ENCODE data around the gene ERC2.

The ERC2 gene

GRCh38 chr3:55598224-55598623 lies 870.0 kb downstream of the ERC2 start:
- H3F3A ChIP-seq (ENCODE audit: insufficient read depth): no peaks in the 10 kb centered on the region
- H2AFZ ChIP-seq (ENCODE audit: low read depth, low read length, severe bottlenecking): no peak overlapping the region
- H3K4me2 ChIP-seq (ENCODE audit: low read depth, low read length, poor library complexity, severe bottlenecking): no peak overlapping the region
- no peaks in the 10 kb centered on the region for H3K27me3 ChIP-seq (ENCODE audit: low read length)
- no peak overlapping the region for H3K9ac ChIP-seq (ENCODE audit: low read length)
- H3K9me3 ChIP-seq (ENCODE audit: insufficient read depth, low read length): no peaks in the 10 kb centered on the region
- no peak overlapping the region for H3K4me3 ChIP-seq (ENCODE audit: insufficient read depth, low read length, poor library complexity, severe bottlenecking)
- no peak overlapping the region for H3K27ac ChIP-seq (ENCODE audit: low read depth, low read length)
- H3K36me3 ChIP-seq (ENCODE audit: low read length): no peaks in the 10 kb centered on the region
- H3K79me2 ChIP-seq (ENCODE audit: insufficient read depth, low read length): no peaks in the 10 kb centered on the region
- no peaks in the 10 kb centered on the region for H4K20me1 ChIP-seq (ENCODE audit: low read depth, low read length)
- TF ChIP-seq CTCF (IDR thresholded peaks at IDR 0.05; ENCODE audit: insufficient read depth, low read length, poor library complexity, severe bottlenecking) (no peak), EZH2phosphoT487 (conservative IDR thresholded peaks at IDR 0.05; ENCODE audit: low read length) (no peak)
- H3K9me2 ChIP-seq (replicated peaks; ENCODE audit: insufficient read depth, low read length): no peaks in the 10 kb centered on the region

GRCh38 chr3:55597641-55598040 lies 870.6 kb downstream of the ERC2 start:
- TF ChIP-seq CTCF (IDR thresholded peaks at IDR 0.05; ENCODE audit: insufficient read depth, low read length, poor library complexity, severe bottlenecking) (no peak), EZH2phosphoT487 (conservative IDR thresholded peaks at IDR 0.05; ENCODE audit: low read length) (no peak)
- H3K36me3 ChIP-seq (ENCODE audit: low read length): no peaks in the 10 kb centered on the region
- H3K4me3 ChIP-seq (ENCODE audit: insufficient read depth, low read length, poor library complexity, severe bottlenecking): no peak overlapping the region
- H3K9me2 ChIP-seq (replicated peaks; ENCODE audit: insufficient read depth, low read length): no peaks in the 10 kb centered on the region
- H3F3A ChIP-seq (ENCODE audit: insufficient read depth): no peaks in the 10 kb centered on the region
- H3K79me2 ChIP-seq (ENCODE audit: insufficient read depth, low read length): no peaks in the 10 kb centered on the region
- H2AFZ ChIP-seq (ENCODE audit: low read depth, low read length, severe bottlenecking): no peak overlapping the region
- H3K27me3 ChIP-seq (ENCODE audit: low read length): no peaks in the 10 kb centered on the region
- no peaks in the 10 kb centered on the region for H4K20me1 ChIP-seq (ENCODE audit: low read depth, low read length)
- H3K9ac ChIP-seq (ENCODE audit: low read length): no peak overlapping the region
- no peak overlapping the region for H3K27ac ChIP-seq (ENCODE audit: low read depth, low read length)
- H3K9me3 ChIP-seq (ENCODE audit: insufficient read depth, low read length): no peaks in the 10 kb centered on the region
- no peak overlapping the region for H3K4me2 ChIP-seq (ENCODE audit: low read depth, low read length, poor library complexity, severe bottlenecking)

GRCh38 chr3:55596212-55596611 lies 872.1 kb downstream of the ERC2 start:
- no peaks in the 10 kb centered on the region for H3K36me3 ChIP-seq (ENCODE audit: low read length)
- no peak overlapping the region for H3K4me2 ChIP-seq (ENCODE audit: low read depth, low read length, poor library complexity, severe bottlenecking)
- no peak overlapping the region for H3K27ac ChIP-seq (ENCODE audit: low read depth, low read length)
- no peak overlapping the region for H2AFZ ChIP-seq (ENCODE audit: low read depth, low read length, severe bottlenecking)
- H3K9me3 ChIP-seq (ENCODE audit: insufficient read depth, low read length): no peaks in the 10 kb centered on the region
- H3K9ac ChIP-seq (ENCODE audit: low read length): no peak overlapping the region
- no peaks in the 10 kb centered on the region for H3K9me2 ChIP-seq (replicated peaks; ENCODE audit: insufficient read depth, low read length)
- H3K4me3 ChIP-seq (ENCODE audit: insufficient read depth, low read length, poor library complexity, severe bottlenecking): no peak overlapping the region
- no peaks in the 10 kb centered on the region for H3K27me3 ChIP-seq (ENCODE audit: low read length)
- no peak for TF ChIP-seq CTCF (IDR thresholded peaks at IDR 0.05; ENCODE audit: insufficient read depth, low read length, poor library complexity, severe bottlenecking)
- H4K20me1 ChIP-seq (ENCODE audit: low read depth, low read length): no peaks in the 10 kb centered on the region
- H3K79me2 ChIP-seq (ENCODE audit: insufficient read depth, low read length): no peaks in the 10 kb centered on the region
- H3F3A ChIP-seq (ENCODE audit: insufficient read depth): no peaks in the 10 kb centered on the region

GRCh38 chr3:55595420-55595819 lies 872.8 kb downstream of the ERC2 start:
- no peak overlapping the region for H3K4me3 ChIP-seq (ENCODE audit: insufficient read depth, low read length, poor library complexity, severe bottlenecking)
- TF ChIP-seq CTCF (IDR thresholded peaks at IDR 0.05; ENCODE audit: insufficient read depth, low read length, poor library complexity, severe bottlenecking) (no peak), EZH2phosphoT487 (conservative IDR thresholded peaks at IDR 0.05; ENCODE audit: low read length) (no peak)
- no peaks in the 10 kb centered on the region for H3F3A ChIP-seq (ENCODE audit: insufficient read depth)

More at GRCh38 chr3:55595420-55595819, 872.8 kb downstream of the ERC2 start:
- Histone ChIP-seq H4K20me1 (ENCODE audit: low read depth, low read length) (no peaks in the 10 kb centered on the region), H3K27ac (ENCODE audit: low read depth, low read length) (no peak overlapping the region), H3K79me2 (ENCODE audit: insufficient read depth, low read length) (no peaks in the 10 kb centered on the region), H2AFZ (ENCODE audit: low read depth, low read length, severe bottlenecking) (no peak overlapping the region), H3K27me3 (ENCODE audit: low read length) (no peaks in the 10 kb centered on the region), H3K4me2 (ENCODE audit: low read depth, low read length, poor library complexity, severe bottlenecking) (no peak overlapping the region), H3K9me2 (replicated peaks; ENCODE audit: insufficient read depth, low read length) (no peaks in the 10 kb centered on the region), H3K9me3 (ENCODE audit: insufficient read depth, low read length) (no peaks in the 10 kb centered on the region), H3K36me3 (ENCODE audit: low read length) (no peaks in the 10 kb centered on the region), H3K9ac (ENCODE audit: low read length) (no peak overlapping the region)

All from SU-DHL-6 (cell line).